Thoracic aorta (tissue), 2 donors: ENCODE measurements around the gene ERCC2. TPM values are rescaled to one million over a fixed set of nuclear protein-coding genes. Genes with fewer than 3 reads are reported as not detected.
"Not testable (repeated sequence)": the region's sequence is repeated elsewhere in the genome, so short reads cannot be mapped to it uniquely, and the experiment has no call there.

Experiments
- ATAC-seq: fragments of 150-250 bp; one replicate; pipeline ENCODE4 v1.8.0; 2017; ENCODE audit warnings: low read depth; ENCODE audit not compliant: insufficient number of reproducible peaks, low FRiP score
- DNase-seq: peaks from one replicate; pipeline ENCODE4 v3.0.0-alpha.2; 2020; ENCODE audit warnings: low spot score
- H3K27ac ChIP-seq, 2 donors: fragments of 200-600 bp; sonication (generic); 1 replicate in 1 of 2; 2 replicates in 1 of 2; pipeline ENCODE4 v1.5.1; 2016; ENCODE audit warnings: mild to moderate bottlenecking in 2 of 2, moderate library complexity in 2 of 2
- H3K27me3 ChIP-seq: fragments of 200-600 bp; sonication (generic); replicated peaks from 2 replicates; pipeline ENCODE4 v1.6.0; 2016; ENCODE audit warnings: mild to moderate bottlenecking; ENCODE audit not compliant: insufficient read depth
- H3K36me3 ChIP-seq: fragments of 200-600 bp; sonication (generic); one replicate; pipeline ENCODE4 v1.5.1; 2016
- H3K4me1 ChIP-seq, 2 donors: fragments of 200-600 bp; sonication (generic); 1 replicate in 1 of 2; 2 replicates in 1 of 2; pipeline versions ENCODE4 v1.5.1 to v1.6.0; 2016; ENCODE audit warnings: low read depth in 2 of 2, mild to moderate bottlenecking in 1 of 2; ENCODE audit not compliant: control insufficient read depth in 1 of 2
- H3K4me3 ChIP-seq: fragments of 200-600 bp; sonication (generic); 2 replicates; pipeline ENCODE4 v1.5.1; 2016; ENCODE audit warnings: mild to moderate bottlenecking
- H3K9me3 ChIP-seq: fragments of 200-600 bp; sonication (generic); 2 replicates; pipeline ENCODE4 v1.5.1; 2016
- CTCF ChIP-seq: fragments of 200-600 bp; sonication (generic); IDR thresholded peaks from one replicate; pipeline ENCODE4 v1.5.1; 2019; ENCODE audit warnings: antibody characterized with exemption
- total RNA-seq, 2 donors: library from RNA; depleted of rRNA; stranded (reverse); fragments of >200 nt; gene quantifications; one replicate each; pipeline versions ENCODE4 v1.1.0 to v1.2.3, GENCODE V29; 2016

Gene ERCC2
- total RNA-seq, 2 donors from 2014 or later: 11.6 to 18.3 TPM

GRCh38 chr19:45414468-45414867, 44.1 kb upstream of the ERCC2 start:
- H3K4me1 ChIP-seq: no peaks in the 10 kb centered on the region
- DNase-seq (no peak), ATAC-seq (no peak)
- no peak for TF ChIP-seq CTCF
- no peaks in the 10 kb centered on the region for H3K27me3 ChIP-seq
- peaks cover 40% of the 10 kb centered on the region for H3K36me3 ChIP-seq
- no peak overlapping the region for H3K4me3 ChIP-seq
- H3K9me3 ChIP-seq: no peaks in the 10 kb centered on the region
- H3K27ac ChIP-seq: no peak overlapping the region

- ATAC-seq (no peak), DNase-seq (no peak)
- Histone ChIP-seq H3K4me1 (no peaks in the 10 kb centered on the region), H3K27me3 (no peaks in the 10 kb centered on the region), H3K27ac (no peak overlapping the region), H3K36me3 (peaks cover 34% of the 10 kb centered on the region), H3K9me3 (no peaks in the 10 kb centered on the region), H3K4me3 (no peak overlapping the region)
- TF ChIP-seq CTCF: no peak
These were observed 43.1 kb upstream of the ERCC2 start for GRCh38 chr19:45413497-45413896.

- DNase-seq, H3K9me3 ChIP-seq, H3K27me3 ChIP-seq, ATAC-seq, H3K27ac ChIP-seq, H3K4me3 ChIP-seq: not testable (repeated sequence)
- peaks cover 7 to 14% of the 10 kb centered on the region in 2 donors for H3K4me1 ChIP-seq
- H3K36me3 ChIP-seq: peaks cover 21% of the 10 kb centered on the region
These were observed 40.0 kb upstream of the ERCC2 start for GRCh38 chr19:45410330-45410729.

- peaks cover 7 to 17% of the 10 kb centered on the region in 2 donors for H3K4me1 ChIP-seq
- peaks cover 21% of the 10 kb centered on the region for H3K36me3 ChIP-seq
- TF ChIP-seq CTCF: no peak
- no peak for DNase-seq
- no peaks in the 10 kb centered on the region for H3K9me3 ChIP-seq
- no peak overlapping the region for H3K4me3 ChIP-seq
- no peaks in the 10 kb centered on the region for H3K27me3 ChIP-seq
- ATAC-seq: no peak
- no peak overlapping the region for H3K27ac ChIP-seq
These were observed 39.2 kb upstream of the ERCC2 start for GRCh38 chr19:45409557-45409920.

- Histone ChIP-seq H3K4me3 (no peak overlapping the region), H3K27me3 (no peaks in the 10 kb centered on the region), H3K9me3 (no peaks in the 10 kb centered on the region), H3K4me1 (peaks cover 8 to 22% of the 10 kb centered on the region in 2 donors), H3K27ac (no peak overlapping the region), H3K36me3 (peaks cover 17% of the 10 kb centered on the region)
- TF ChIP-seq CTCF: no peak
- ATAC-seq (no peak), DNase-seq (no peak)
These were observed 38.6 kb upstream of the ERCC2 start for GRCh38 chr19:45408830-45409556.

- peaks cover 12 to 31% of the 10 kb centered on the region in 2 donors for H3K4me1 ChIP-seq
- peaks cover 8% of the 10 kb centered on the region for H3K36me3 ChIP-seq
- H3K4me3 ChIP-seq: no peak overlapping the region
- TF ChIP-seq CTCF: no peak
- H3K27me3 ChIP-seq: no peaks in the 10 kb centered on the region
- H3K9me3 ChIP-seq: no peaks in the 10 kb centered on the region
- ATAC-seq (no peak), DNase-seq (no peak)
- H3K27ac ChIP-seq: no peak overlapping the region
These were observed 37.7 kb upstream of the ERCC2 start for GRCh38 chr19:45408121-45408520.

GRCh38 chr19:45407585-45407984, 37.2 kb upstream of the ERCC2 start:
- ATAC-seq, H3K4me3 ChIP-seq, H3K27me3 ChIP-seq, DNase-seq, H3K27ac ChIP-seq, H3K9me3 ChIP-seq, H3K36me3 ChIP-seq: not testable (repeated sequence)
- peaks cover 12 to 36% of the 10 kb centered on the region in 2 donors for H3K4me1 ChIP-seq
